Measurements from ENCODE around the gene PGF.

PGF gene

DNA sequence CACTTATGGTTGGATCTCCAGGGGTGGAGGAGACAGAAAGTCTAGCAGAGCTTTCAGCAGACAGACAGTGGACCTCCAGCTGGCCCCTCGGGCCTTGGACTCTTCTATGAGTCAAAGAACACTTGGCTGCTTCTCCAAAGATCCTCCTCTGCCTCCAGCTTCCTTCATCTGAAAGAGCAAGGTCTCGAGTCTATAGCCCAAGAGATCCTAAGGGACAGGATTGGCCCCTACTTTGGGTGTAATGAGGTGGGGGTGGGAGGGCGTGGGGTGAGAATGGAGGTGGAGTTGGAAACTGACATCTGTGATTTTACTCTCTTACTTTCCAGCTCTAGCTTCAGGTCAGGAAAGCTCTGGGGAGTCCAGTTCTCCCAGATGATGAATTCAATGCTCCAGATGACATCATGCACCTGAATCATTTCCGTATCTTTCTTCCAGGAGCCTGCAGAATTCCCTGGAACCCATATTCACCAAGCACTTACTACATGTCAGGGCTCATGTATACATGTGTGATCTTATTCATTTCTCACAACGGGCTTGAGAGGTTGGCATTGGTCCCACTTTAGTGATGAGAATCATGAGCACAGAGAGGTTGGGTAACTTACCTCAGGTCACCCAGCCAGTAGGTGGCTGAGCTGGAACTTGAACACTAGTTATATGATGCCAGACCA is 10.2 kb upstream of the PGF start:
- Histone ChIP-seq H3K9ac (ENCODE audit: low read length) (no peak overlapping the region), H3K4me1 (ENCODE audit: control insufficient read depth, insufficient read depth, low read length) (peaks cover 3% of the 10 kb centered on the region; the same call in 1 of the 2 replicates), H3K4me3 (ENCODE audit: low read depth, low read length) (no peak overlapping the region), H3K9me3 (ENCODE audit: control insufficient read depth, insufficient read depth, low read depth, low read length) (no peaks in the 10 kb centered on the region), H3K36me3 (ENCODE audit: control insufficient read depth, insufficient read depth, low read length) (no peaks in the 10 kb centered on the region), H3K27ac (ENCODE audit: low read depth, low read length) (no peak overlapping the region), H3K27me3 (ENCODE audit: control insufficient read depth, insufficient read depth, low read length) (no peaks in the 10 kb centered on the region)

DNA sequence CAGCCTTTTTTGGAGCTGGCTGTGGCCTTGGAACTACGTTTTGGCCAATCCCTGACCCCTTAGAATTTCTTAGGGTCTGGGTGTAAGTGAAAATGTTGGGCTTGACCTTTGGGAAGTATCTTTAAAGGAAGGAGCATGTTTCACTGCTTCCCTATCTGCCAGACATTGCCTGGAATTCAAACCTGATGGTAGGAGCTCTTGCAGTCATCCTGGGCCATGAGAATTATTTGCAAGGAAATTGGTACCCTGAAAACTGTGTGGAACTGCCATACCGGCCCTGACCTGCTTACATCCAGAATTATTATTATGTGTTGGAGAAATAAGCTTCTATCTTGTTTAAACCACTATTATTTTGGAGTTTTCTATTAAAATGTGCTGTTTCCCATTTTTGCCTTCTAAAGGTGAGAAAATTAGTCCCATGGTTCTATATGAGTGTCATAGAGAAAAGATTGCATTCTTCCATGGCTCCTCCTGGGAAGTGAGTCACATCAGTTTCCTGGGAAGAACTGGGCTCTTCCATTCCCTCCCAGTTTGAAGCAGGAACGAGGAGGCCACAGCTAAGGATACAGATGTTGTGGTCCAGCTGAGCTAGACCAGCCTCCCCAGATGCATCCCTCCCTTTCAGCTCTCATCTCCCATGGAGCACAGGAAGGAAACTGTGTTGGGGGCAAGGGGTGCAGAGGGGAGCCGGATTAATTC is 9.5 kb upstream of the PGF start:
- Histone ChIP-seq H3K4me3 (ENCODE audit: low read depth, low read length) (no peak overlapping the region), H3K36me3 (ENCODE audit: control insufficient read depth, insufficient read depth, low read length) (no peaks in the 10 kb centered on the region), H3K9ac (ENCODE audit: low read length) (no peak overlapping the region), H3K27me3 (ENCODE audit: control insufficient read depth, insufficient read depth, low read length) (no peaks in the 10 kb centered on the region), H3K4me1 (ENCODE audit: control insufficient read depth, insufficient read depth, low read length) (no peaks in the 10 kb centered on the region; the same call in 1 of the 2 replicates), H3K9me3 (ENCODE audit: control insufficient read depth, insufficient read depth, low read depth, low read length) (no peaks in the 10 kb centered on the region), H3K27ac (ENCODE audit: low read depth, low read length) (no peak overlapping the region)

DNA sequence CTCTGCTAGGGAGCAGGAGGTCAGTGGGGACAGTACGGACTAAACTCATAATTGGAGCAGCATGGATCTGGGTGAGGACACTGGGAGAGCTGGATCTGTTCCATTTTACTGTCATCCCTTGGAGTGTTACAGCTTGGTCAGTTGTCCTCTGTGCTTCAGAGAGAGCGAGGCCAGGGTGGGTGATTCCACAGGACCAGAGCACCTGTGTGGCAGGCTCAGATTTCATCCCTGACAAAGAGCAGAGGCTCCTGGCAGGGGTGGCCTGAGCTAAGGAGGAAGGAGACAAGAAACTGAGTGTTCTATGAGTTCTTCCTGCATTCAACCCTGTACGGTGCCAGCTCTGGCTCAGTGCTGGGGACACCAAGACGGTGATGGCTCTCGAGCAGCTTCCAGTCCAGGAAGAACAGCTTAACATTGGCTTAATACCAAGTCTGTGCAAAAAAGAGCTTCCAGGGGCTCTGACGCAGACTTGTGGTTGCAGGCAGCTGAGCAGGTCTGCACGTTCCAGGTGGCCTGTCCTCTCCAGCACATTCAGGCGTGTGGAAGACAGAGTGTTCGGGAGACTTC is 8.4 kb upstream of the PGF start:
- no peaks in the 10 kb centered on the region; the same call in 1 of the 2 replicates for H3K4me1 ChIP-seq (ENCODE audit: control insufficient read depth, insufficient read depth, low read length)
- H3K27ac ChIP-seq (ENCODE audit: low read depth, low read length) = no peak overlapping the region
- H3K9ac ChIP-seq (ENCODE audit: low read length) = no peak overlapping the region
- H3K9me3 ChIP-seq (ENCODE audit: control insufficient read depth, insufficient read depth, low read depth, low read length) = no peaks in the 10 kb centered on the region
- no peak overlapping the region for H3K4me3 ChIP-seq (ENCODE audit: low read depth, low read length)
- no peaks in the 10 kb centered on the region for H3K36me3 ChIP-seq (ENCODE audit: control insufficient read depth, insufficient read depth, low read length)
- no peaks in the 10 kb centered on the region for H3K27me3 ChIP-seq (ENCODE audit: control insufficient read depth, insufficient read depth, low read length)

DNA sequence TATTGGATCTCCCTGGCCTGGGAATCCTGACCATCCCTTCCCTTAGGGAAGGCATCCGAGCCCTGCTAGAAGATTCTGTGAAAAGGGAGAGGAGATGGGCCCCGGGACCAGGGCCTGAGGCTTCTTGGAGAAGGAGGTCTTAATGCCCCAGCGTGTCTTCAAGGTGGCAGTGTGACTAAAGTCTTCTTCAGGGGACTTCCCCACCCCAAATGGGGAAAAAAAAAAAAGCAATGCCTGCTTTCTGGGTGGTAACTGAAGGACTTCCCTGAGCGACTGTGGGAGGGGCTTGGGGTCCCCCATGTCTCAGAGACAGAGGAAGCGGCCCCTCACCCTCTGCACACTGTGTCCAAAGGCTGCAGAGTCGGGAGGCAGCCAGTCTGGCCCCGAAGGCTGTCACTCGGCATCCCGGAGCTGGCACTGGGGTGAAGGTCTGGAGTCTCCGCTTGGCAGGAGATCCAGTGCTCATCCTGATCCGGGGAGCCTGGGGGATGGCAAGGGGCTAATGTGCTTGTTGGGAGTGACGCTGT is 7.8 kb upstream of the PGF start:
- Histone ChIP-seq H3K27ac (ENCODE audit: low read depth, low read length) (no peak overlapping the region), H3K4me3 (ENCODE audit: low read depth, low read length) (no peak overlapping the region), H3K27me3 (ENCODE audit: control insufficient read depth, insufficient read depth, low read length) (no peaks in the 10 kb centered on the region), H3K9me3 (ENCODE audit: control insufficient read depth, insufficient read depth, low read depth, low read length) (no peaks in the 10 kb centered on the region), H3K36me3 (ENCODE audit: control insufficient read depth, insufficient read depth, low read length) (no peaks in the 10 kb centered on the region), H3K9ac (ENCODE audit: low read length) (no peak overlapping the region), H3K4me1 (ENCODE audit: control insufficient read depth, insufficient read depth, low read length) (no peaks in the 10 kb centered on the region; the same call in 1 of the 2 replicates)

DNA sequence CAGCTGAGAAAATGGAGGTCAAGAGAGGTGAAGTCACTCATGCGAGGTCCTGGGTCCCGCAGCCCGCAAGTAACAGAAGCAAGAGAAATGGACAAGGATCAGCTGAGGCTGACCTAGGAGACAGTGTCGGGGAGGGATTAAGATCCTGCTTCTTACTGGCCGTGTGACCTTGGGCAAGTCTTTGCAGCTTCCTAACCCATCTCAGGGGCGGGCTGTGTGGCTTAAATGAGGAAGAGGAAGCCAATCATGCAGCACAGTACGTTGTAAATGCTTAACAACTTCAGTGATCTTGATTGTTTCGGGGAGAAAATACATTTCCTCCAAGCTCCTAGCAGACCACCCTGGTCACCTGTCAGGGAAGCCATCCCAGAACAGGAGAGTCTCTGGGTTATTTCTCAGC is 7.1 kb upstream of the PGF start:
- H3K36me3 ChIP-seq (ENCODE audit: control insufficient read depth, insufficient read depth, low read length) = no peaks in the 10 kb centered on the region
- H3K4me3 ChIP-seq (ENCODE audit: low read depth, low read length) = no peak overlapping the region
- no peak overlapping the region for H3K27ac ChIP-seq (ENCODE audit: low read depth, low read length)
- no peak overlapping the region for H3K9ac ChIP-seq (ENCODE audit: low read length)
- H3K4me1 ChIP-seq (ENCODE audit: control insufficient read depth, insufficient read depth, low read length) = no peaks in the 10 kb centered on the region; the same call in 1 of the 2 replicates
- no peaks in the 10 kb centered on the region for H3K9me3 ChIP-seq (ENCODE audit: control insufficient read depth, insufficient read depth, low read depth, low read length)
- H3K27me3 ChIP-seq (ENCODE audit: control insufficient read depth, insufficient read depth, low read length) = no peaks in the 10 kb centered on the region

DNA sequence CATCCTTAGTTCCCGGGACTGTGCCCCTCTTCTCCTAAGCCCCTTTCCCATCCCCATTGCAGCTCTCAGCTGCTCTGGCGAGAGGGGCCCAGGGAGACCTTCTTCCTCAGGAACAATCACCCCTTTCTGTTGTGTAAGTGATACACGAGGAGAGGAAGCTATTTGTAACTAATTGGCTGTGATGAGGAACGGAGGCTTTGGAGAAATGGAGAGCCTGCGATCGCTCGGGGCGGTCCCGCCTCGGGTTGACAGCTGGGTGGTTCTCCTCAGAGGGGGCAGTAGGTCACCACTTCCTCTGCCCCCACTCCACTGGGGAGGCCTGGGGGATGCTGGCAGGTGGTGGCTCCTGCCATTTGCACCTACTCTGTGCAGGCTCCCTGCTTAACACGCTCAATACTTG is 6.6 kb upstream of the PGF start:
- Histone ChIP-seq H3K36me3 (ENCODE audit: control insufficient read depth, insufficient read depth, low read length) (no peaks in the 10 kb centered on the region), H3K4me1 (ENCODE audit: control insufficient read depth, insufficient read depth, low read length) (no peaks in the 10 kb centered on the region; the same call in 1 of the 2 replicates), H3K27ac (ENCODE audit: low read depth, low read length) (no peak overlapping the region), H3K9ac (ENCODE audit: low read length) (no peak overlapping the region), H3K9me3 (ENCODE audit: control insufficient read depth, insufficient read depth, low read depth, low read length) (no peaks in the 10 kb centered on the region), H3K27me3 (ENCODE audit: control insufficient read depth, insufficient read depth, low read length) (no peaks in the 10 kb centered on the region), H3K4me3 (ENCODE audit: low read depth, low read length) (no peak overlapping the region)

DNA sequence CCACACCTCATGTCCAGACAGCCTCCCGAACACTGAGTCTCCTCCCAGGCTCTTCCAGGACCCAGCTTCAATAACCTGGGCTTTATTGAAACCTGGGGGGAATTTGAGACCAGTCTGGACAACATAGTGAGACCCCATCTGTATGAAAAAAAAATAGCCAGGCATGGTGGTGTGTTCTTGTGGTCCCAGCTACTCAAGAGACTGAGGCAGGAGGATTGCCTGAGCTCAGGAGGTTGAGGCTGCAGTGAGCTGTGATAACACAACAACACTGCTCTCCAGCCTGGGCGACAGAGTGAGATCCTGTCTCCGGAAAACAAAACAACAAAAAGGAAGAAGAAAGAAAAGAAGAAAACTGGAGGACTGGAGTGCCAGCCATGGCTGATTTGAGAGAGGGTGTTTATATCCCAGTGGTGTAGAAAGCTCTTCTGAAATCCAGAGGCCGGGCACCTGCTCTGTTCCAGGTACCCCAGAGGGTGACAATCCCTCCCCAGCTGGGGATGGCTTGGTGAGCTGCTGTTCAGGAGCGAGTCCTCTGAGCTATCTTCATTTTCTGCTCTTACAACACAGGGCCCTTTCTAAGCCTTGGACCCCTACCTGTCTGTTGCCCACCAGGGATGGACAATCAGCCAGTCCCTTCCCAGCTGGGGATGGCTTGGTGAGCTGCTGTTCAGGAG is 6.0 kb upstream of the PGF start:
- peaks cover 3% of the 10 kb centered on the region; the same call in 1 of the 2 replicates for H3K4me1 ChIP-seq (ENCODE audit: control insufficient read depth, insufficient read depth, low read length)
- H3K4me3 ChIP-seq (ENCODE audit: low read depth, low read length) = no peak overlapping the region
- no peak overlapping the region for H3K27ac ChIP-seq (ENCODE audit: low read depth, low read length)
- H3K9me3 ChIP-seq (ENCODE audit: control insufficient read depth, insufficient read depth, low read depth, low read length) = no peaks in the 10 kb centered on the region
- no peaks in the 10 kb centered on the region for H3K36me3 ChIP-seq (ENCODE audit: control insufficient read depth, insufficient read depth, low read length)
- peaks cover 2% of the 10 kb centered on the region for H3K27me3 ChIP-seq (ENCODE audit: control insufficient read depth, insufficient read depth, low read length)
- H3K9ac ChIP-seq (ENCODE audit: low read length) = no peak overlapping the region

DNA sequence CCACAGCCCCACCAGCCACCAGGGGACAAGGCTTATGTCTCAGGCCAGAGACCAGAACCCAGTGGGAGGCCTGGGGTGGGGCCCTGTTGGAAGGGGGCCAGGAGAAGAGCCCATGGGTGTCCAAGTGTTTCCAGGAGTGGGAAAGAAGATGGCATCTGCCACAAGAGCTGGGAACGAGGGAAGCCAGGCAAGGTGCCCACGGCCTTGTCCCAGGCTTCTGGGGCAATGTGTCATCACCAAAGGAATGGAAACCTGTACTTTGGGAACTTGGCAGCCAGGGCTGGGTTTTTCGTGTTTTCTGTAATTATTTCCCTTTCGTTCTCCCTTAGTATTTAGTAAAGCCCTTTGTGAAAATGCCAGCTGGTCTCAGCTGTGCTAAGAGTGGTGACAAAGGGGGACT is 5.3 kb upstream of the PGF start:
- no peaks in the 10 kb centered on the region for H3K9me3 ChIP-seq (ENCODE audit: control insufficient read depth, insufficient read depth, low read depth, low read length)
- H3K9ac ChIP-seq (ENCODE audit: low read length) = no peak overlapping the region
- H3K4me3 ChIP-seq (ENCODE audit: low read depth, low read length) = no peak overlapping the region
- H3K4me1 ChIP-seq (ENCODE audit: control insufficient read depth, insufficient read depth, low read length) = peaks cover 10% of the 10 kb centered on the region; the same call in 1 of the 2 replicates
- H3K27ac ChIP-seq (ENCODE audit: low read depth, low read length) = no peak overlapping the region
- H3K36me3 ChIP-seq (ENCODE audit: control insufficient read depth, insufficient read depth, low read length) = no peaks in the 10 kb centered on the region
- H3K27me3 ChIP-seq (ENCODE audit: control insufficient read depth, insufficient read depth, low read length) = peaks cover 9% of the 10 kb centered on the region

DNA sequence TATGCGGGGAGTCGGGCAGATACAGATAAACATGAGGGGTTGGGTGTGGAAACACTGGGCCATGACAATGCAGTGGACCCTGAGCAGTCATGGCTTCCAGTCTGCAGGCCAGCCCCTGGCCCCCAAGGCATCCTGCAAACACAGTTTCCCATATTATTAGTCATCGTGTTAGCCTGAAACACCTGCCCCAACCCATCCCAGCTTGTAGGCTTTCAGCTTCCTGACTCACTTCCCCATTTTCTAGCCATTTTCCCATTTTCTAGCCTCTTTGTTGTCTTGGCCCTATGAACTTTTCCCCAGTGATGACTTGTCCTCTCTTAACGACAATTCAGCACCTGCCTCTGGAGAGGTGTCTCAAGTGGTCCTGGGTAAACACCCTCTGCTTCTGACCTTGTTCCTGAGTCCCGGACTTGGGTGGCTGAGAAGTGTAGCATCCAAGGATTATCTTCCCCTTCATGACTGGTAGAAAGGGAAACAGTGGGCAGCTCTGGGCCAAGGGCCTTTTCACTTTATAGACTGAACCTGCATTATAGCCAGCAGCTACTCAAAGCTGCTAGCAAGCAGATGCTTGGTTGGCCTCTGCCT is 4.3 kb upstream of the PGF start:
- peaks cover 13% of the 10 kb centered on the region for H3K27me3 ChIP-seq (ENCODE audit: control insufficient read depth, insufficient read depth, low read length)
- no peaks in the 10 kb centered on the region for H3K36me3 ChIP-seq (ENCODE audit: control insufficient read depth, insufficient read depth, low read length)
- no peak overlapping the region for H3K9ac ChIP-seq (ENCODE audit: low read length)
- H3K4me3 ChIP-seq (ENCODE audit: low read depth, low read length) = no peak overlapping the region
- H3K9me3 ChIP-seq (ENCODE audit: control insufficient read depth, insufficient read depth, low read depth, low read length) = no peaks in the 10 kb centered on the region
- peaks cover 14% of the 10 kb centered on the region; the same call in 1 of the 2 replicates for H3K4me1 ChIP-seq (ENCODE audit: control insufficient read depth, insufficient read depth, low read length)
- H3K27ac ChIP-seq (ENCODE audit: low read depth, low read length) = no peak overlapping the region

DNA sequence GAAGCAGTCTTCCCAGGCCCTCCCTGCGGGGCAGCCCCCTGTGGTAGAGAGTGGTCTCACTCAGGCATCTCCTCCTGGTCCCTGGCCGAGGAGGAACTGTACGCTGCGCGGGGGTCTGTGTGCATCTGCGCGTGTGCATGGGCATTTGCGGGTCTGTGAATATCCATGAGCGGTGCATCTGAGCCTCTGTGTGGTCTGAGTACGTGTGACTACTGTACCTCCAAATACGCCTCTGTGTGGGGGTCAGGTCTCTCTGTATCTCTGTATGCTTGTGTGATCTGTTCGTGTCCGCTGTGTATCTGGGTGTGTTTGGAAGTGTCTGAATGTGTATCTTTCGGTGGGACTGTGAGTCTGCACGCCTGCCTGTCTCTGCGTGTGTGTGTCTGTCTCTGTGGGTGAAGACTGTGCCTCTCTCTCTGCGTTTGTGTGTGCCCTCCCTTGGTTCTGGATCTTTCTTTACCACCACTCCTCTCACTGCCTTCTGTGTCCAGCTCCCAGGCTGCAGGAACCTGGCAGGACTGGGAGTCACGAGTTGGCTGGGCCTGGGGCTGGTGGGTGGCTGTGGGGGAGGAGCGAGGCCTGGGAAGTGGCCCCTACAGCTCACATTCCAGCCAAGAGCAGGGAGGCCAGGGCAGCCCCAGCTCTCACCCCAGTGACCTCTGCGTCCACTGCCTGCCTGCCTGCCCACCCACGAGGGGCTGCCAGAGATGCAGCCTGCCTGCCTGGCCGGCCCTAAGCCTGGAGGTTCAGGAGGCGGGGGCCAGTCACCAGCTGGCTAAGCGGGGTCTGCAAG is 1.1 kb upstream of the PGF start:
- H3K27ac ChIP-seq (ENCODE audit: low read depth, low read length) = no peak overlapping the region
- peak overlapping the region; percentile 70; the same call in 1 of the 2 replicates for H3K4me3 ChIP-seq (ENCODE audit: low read depth, low read length)
- peaks cover 13% of the 10 kb centered on the region for H3K27me3 ChIP-seq (ENCODE audit: control insufficient read depth, insufficient read depth, low read length)
- H3K9me3 ChIP-seq (ENCODE audit: control insufficient read depth, insufficient read depth, low read depth, low read length) = no peaks in the 10 kb centered on the region
- H3K36me3 ChIP-seq (ENCODE audit: control insufficient read depth, insufficient read depth, low read length) = no peaks in the 10 kb centered on the region
- H3K9ac ChIP-seq (ENCODE audit: low read length) = peak overlapping the region; percentile 8
- H3K4me1 ChIP-seq (ENCODE audit: control insufficient read depth, insufficient read depth, low read length) = peaks cover 28% of the 10 kb centered on the region

Data from HUES6 (cell line).